IPS DF 19.7 (cell line): ENCODE data around the gene FIBCD1.
"Not testable (repeated sequence)": the region's sequence is repeated elsewhere in the genome, so short reads cannot be mapped to it uniquely, and the experiment has no call there.

ENCODE experiments used
- DNase-seq: peaks from one replicate; pipeline ENCODE4 v3.0.0-alpha.2; 2013; ENCODE audit warnings: low read depth, low spot score

FIBCD1 gene

DNA sequence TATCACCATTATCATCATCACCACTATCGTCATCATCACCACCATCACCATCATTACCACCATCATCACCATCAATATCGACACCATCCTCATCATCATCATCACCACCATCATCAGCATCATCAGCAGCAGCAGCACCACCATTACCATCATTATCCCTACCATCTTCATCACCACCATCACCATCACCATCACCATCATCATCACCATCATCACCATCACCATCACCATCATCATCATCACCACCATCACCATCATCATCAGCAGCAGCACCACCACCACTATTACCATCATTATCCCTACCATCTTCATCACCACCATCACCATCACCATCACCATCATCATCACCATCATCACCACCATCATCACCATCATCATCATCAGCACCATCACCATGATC, 15.9 kb upstream of the FIBCD1 start:
- DNase-seq, result not testable (repeated sequence)

DNA sequence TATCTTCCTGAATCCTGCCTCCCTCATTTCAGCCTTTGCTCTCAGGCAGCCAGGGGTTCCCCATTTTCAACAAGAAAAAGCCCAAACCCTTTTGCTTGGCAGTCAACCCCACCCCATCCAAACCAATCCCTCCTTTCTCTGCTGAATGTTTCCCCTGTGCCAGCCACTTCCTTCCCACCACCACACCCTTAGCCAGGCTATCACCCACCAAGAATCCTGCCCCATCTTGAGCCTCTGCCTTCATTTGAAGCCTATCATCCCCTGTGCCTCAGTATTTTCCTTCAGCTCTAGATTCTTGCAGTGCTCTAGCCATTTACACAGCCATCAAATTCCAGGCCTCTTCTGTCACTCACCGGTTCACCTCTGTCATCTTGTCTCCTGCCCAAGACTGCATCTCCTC, 15.3 kb upstream of the FIBCD1 start:
- no peak for DNase-seq

DNA sequence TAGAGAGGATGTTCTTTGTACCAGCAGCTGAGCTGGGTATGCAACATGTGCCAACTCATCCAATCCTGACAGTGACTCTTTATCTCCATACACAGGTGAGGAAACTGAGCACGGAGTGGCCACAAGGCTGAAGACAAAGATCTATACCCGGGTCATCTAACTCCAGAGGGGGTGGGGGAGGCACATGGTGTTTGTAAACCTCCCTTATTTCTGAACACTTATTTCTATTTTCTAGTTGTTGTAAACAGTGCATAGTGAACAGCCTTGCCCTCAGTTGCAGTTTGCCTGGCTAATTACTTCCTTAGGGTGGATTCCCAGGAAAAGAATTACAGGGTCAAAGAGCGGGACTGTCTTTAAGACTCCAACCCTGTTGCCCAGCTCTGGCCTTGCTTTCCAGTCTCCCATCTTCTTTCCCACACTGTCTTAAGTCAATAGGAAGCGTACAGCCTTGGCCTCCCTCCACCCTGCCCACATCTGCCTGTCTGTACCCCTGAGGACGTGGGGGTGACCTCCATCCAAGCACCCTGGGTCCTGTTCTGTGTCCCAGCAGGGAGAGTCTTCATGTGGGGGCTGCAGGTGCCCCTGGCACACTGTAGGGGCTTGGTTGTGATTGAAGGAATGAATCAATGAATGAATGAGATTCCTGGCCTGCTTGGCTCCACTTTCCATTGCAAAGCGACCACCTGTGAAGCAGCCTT, 13.2 kb upstream of the FIBCD1 start:
- DNase-seq, result no peak

DNA sequence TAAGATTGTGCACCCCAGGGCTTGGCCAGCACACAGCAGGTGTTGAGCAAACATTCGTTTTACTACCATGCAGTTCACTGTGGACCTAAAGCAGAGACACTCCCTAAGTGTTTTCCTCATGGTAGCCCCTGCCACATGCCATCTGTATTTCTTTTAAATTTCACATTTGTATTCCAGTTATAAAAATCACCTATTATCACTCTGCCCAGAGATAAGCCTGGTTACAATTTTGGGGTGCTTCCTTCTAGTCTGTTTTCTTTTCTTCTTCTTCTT, 10.9 kb upstream of the FIBCD1 start:
- no peak for DNase-seq

DNA sequence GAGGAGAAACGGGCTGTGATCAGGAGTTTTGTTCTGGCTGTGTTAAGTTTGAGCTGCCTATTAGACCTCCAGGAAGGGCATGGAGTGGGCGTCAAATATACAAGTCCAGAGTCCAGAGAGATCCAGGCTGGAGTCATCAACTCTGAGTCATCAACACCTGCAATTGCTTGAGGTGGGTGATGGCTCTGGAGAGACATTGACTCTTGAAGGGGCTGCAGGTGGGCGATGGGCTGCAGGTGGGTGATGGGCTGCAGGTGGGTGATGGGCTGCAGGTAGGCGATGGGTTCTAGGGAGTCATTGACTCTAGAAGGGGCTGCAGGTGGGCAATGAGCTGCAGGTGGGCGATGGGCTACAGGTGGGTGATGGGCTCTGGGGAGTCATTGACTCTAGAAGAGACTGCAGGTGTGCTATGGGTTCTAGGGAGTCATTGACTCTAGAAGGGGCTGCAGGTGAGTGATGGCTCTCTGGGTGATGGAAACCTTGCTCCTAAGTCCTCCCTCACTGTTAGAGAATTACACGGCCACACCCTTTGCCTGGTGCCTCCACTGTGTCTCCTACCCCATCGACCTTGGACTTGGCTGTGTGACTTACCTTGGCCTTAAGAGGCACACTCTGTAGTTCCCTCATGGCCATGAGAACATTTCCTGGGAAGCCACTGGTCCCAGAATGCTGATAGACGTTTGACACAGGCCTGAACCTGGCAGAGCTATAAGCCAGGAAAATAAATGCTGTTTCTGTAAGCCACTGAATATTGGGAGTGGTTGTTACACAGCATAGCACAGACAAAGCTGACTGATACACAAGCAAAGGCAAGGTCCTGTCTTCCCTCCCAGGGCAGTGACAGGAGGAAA, 10.4 kb upstream of the FIBCD1 start:
- no peak for DNase-seq

DNA sequence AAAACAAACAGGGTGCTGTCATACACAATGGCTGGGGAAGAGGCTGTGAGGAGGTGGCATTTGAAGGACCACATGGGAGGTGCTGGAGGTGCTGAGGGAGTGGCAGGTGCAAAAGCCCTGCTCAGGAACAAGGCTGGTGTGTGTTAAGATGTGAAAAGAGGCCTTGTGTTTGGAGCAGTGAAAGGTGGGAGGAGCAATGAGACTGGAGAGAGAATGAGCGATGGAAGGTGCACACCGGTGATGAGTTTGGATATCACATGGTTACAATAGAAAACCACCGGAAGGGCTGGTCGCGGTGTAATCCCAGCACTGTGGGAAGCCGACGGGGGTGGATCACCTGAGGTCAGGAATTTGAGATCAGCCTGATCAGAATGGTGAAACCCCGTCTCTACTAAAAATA, 9.2 kb upstream of the FIBCD1 start:
- DNase-seq, result no peak

DNA sequence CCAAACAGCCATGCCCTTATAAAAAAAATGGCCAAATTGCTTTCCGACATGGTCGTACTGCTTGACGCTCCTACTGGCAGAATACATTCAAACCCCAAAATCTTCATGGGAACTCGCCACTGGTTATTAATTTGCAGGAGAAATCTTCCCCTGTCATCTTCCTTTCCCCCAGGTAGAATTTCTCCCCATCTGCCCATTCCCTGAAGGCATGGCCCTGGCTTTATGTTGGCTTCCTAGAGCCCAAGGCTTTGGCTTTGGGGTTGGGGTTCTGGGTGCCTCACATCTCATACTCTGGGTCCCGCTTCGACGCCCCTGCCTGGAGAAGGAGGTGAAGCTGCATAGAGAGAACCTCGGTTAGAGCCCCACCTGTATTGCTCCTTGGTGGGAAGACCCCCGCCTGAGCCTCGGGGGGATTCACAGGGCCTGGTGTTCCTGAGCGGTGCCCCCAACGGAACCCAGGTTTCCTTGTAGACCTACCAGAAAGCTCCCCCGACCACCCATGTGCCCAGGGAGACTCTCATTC, 8.6 kb upstream of the FIBCD1 start:
- no peak for DNase-seq

DNA sequence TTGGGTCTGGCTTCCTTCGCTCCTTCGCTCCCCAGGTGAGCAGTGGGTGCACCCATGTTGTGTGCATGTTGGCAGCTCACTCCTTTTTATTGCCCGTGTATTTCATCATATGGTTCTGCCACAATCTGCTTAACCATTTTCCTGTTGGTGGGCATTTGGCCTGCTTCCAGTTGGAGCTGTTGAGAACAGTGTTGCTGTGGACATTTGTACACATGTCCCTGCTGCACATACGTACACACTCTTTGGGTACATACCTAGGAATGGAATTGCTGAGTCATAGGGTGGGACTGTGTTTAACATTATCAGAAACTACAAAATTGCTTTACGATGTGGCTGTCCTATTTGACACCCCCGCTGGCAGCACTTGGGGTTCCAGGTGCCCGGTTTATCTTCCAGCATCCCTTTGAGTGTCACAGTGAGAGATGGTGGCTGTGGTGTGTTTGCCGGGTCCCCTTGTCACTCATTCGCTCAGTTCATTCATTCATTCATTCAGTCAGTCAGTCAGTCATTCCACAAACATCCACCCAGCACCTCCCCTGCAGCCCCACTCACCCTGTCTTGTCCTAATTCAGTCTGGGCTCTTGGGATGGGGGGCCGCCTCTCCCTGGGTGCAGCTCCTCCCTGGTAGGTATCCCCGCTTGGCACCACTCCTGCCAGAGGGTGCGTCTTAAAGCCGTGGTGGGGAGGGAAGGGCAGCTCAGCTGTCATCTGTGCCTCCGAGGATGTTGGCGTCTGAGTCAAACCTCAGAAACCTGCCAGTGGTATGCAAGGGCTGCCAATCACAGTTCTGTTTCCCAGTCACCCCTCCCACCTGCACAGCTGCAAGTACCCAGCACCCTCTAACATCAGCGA, 7.9 kb upstream of the FIBCD1 start:
- no peak for DNase-seq

DNA sequence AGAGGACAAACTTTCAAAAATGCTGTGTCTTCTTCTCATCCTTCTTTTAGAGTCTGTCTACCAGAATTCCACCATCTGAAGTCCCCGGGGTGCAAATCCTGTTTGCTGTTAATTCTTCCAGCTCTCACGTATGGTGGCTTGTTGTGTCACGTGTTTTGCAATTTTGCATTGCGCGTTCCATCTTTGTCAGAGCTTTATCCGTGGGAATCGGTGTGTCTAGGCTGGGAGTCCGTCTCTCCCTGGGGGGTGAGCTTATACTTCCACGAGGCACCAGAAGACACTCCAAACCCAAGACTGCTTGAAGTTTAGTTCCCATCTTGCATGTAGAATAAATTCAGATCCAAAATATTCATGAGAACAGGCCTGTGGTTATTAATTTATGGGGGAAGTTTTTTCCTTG, 6.1 kb upstream of the FIBCD1 start:
- DNase-seq, result no peak

DNA sequence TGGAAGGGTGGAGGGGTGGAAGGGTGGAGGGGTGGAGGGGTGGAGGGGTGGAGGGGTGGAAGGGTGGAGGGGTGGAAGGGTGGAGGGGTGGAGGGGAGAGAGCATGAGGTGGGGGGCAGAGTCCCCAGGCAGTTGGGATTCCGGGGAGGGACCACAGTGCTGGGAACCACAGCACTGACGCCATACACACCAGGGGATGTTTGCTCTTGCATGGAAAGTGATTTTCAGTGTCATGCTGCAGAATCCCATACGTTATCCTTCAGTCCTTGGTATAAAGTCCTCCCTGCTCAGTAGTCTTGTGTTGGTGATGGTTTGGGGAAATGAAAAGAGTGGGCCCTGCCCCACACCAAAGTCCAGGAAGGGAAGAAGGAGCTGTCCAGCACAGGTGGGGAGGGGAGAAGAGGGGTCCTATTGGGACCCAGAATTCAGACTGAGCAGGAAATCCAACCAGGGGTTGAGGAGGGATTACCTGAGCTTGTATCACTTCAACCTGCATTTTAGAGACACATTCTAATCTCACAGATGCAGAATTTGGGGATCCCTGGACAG, 5.5 kb upstream of the FIBCD1 start:
- DNase-seq, result no peak

DNA sequence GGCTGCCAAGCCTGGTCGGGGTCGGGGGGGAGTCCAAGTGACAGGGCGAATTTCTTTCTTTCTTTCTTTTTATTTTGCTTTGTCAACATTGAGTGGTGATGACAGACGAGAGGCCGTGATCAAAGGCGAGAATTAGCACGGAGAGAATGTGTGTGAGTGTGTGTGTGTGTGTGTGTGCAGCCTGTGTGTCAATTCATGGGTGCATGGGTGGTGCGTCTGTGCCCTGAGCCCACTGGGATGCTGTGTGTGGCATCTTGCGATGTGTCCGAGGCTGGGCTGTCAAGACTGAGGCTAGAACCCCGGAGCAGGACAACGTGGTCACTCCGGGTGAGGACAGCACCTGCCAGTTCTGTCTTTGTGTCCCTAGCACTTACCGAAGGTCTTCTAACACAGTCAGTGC, 4.7 kb upstream of the FIBCD1 start:
- DNase-seq, result no peak

DNA sequence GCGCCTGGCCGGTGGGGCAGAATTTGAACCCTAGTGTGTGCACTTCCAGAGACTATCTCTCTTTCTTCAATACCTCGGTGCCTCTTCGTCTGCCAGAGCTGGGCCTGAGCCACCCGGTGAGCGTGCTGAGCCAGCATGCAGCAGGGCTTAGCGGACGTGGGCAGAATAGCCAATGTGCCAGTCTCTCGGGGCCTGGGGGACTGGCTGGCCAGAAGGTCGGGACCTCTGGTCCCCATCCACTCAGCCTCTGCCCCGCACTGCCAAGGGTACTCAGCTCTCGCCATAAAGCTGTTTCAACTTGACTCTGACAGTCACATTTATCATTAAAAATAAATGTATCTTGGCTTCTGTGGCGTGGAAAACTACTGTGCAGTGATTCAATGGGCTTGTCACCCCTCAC, 4.2 kb upstream of the FIBCD1 start:
- no peak for DNase-seq

DNA sequence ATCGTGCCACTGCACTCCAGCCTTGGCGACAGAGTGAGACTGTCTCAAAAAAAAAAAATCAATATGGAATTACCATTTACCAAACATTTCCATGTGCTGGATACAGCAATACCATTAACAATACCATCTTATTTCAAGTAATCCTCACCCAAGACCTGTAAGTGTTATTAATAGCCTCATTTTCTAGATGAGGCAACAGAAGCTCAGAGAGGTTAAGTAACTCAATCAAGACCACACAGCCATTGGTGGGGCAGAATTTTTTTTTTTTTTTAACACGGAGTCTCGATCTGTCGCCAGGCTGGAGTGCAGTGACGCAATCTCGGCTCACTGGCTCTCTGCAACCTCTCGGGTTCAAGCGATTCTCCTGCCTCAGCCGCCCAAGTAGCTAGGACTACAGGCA, 3.6 kb upstream of the FIBCD1 start:
- DNase-seq, result no peak

DNA sequence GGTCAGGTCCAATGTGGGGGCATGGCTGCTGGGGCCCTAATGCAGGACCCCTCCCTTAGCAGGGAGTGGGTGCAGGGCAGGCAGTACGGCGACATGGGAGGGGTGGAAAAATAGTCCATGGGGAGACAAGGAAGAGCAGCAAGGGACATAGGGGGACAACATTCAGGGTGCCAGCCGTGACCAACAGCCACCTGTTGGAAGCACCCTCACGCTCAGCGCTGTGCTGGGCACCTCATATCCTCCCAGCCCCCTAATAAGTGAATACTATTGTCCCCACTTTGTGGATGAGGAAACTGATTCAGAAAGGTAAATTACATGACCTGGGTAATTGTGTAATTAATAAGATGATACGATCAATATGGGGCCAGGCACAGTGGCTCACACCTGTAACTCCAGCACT, 3.0 kb upstream of the FIBCD1 start:
- DNase-seq, result no peak

DNA sequence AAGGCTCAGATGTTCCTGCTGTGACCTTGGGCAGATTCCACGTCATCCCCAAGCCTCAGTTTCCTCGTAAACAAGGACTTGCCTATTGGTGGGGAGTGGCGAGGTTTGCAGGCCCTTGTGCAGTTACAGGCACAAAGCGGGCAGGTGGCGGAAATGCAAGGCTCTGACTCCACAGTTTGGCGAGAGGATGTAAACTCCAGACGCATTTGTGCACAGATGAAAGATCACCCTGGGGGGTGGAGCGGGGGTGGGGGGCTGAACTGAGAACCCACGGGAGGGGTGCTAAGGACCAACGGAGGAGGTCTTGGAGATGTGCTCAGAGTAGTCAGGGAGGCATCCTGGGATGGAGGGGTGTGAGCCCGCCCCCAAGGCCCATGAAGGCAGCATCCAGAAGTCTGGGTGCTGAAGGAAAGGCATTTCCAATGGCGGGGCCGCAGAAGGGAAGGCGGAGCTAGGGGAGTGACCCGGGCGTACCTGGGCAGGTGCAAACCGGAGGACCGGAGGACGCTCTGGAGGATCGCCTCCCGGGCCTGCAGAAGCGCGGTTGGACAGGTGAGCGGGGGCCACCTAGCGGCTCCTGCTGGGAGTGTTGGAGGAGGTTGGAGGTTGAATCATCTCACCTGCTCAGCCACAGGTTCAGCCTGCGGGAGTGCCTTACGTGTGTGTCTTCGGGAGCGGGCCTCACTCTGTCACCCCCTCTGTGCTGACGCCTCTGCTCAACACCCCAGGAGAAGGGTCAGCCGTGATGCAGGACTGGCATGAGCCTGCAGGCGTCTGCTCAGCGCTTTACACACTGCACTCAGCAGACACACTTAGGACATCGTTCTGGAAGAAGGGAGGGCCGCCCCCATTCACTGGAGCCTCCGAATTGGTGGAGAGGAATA, 1.9 kb upstream of the FIBCD1 start:
- DNase-seq, result peak; percentile 79

DNA sequence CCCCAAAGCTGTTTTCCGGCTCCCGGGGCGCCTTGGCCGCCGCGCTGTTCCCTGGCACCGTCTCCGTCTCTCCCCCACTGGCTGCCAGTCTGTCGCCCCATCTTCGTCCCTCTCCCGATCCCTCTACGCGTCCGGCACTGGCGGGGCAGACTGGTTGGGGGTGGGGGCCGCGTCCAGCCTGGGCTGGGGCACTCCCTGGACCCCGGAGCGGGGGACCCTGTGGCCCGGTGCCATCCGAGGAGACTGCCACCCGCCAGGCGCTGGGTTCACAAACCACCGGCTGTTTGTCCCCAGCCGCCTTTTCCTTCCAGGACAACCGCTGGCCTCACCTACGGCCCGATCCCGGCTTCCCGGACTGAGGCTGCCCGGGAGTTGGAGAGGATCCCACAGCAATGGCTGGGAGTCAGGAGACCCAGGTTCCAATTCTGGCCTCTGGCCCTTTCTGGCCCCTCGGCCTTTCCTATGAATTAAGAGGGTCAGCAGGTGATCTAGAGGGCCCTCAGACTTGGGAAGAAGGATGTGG, 1.0 kb upstream of the FIBCD1 start:
- DNase-seq, result no peak

DNA sequence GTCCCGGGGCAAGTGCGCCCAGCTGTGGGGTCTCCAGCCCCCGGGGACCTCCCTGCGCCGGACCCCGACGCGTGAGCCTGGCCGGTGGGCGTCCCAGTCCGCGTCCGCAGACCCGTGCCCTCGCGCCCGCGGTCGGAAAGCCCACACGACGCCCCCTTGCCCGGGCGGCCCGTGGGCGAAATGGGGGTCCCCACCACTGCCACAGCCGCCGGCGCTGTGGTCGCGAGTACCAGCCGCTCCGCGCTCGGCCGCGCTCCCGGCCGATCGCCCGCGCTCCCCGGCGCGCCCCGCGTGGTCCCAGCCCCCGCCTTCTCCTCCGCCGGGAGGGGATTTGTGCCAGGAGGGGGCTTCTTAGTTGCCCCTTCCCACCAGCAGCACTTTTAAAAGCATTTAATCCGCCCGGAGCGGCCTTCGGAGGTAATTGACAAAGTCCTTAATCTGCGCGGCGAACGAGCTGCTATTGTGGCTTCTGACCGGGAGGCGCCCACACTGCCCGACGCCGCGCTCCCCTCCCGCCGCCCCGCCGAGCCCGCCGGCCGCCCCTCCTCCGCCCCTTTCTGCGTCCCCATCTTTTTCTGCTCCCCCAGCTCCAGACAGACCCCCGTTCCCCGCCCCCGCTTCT, 469 bp upstream of the FIBCD1 start:
- DNase-seq, result no peak

DNA sequence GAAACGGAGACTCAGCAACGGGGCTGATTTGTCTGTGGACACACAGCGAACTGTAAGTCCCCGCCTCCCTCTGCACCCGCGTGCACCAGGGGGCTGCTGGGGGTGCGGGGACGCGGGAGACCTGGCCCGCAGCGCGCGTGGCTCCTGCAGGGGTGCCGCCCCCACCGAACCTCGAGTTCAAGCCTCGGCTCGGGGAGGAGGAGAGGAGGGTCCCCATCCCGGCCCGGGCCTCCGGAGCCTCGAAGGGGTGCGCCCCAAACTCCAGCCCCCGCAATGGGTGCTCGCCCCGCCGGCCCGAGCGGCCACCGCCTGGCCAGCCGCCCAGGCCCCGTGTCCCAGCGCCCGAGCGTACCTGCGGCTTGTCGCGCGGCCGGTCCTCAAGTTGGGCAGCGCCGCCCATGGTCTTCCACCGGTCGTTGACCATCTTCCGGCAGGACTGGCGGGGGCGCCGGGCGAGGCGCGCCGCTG, 829 bp downstream of the FIBCD1 start:
- DNase-seq, result no peak

DNA sequence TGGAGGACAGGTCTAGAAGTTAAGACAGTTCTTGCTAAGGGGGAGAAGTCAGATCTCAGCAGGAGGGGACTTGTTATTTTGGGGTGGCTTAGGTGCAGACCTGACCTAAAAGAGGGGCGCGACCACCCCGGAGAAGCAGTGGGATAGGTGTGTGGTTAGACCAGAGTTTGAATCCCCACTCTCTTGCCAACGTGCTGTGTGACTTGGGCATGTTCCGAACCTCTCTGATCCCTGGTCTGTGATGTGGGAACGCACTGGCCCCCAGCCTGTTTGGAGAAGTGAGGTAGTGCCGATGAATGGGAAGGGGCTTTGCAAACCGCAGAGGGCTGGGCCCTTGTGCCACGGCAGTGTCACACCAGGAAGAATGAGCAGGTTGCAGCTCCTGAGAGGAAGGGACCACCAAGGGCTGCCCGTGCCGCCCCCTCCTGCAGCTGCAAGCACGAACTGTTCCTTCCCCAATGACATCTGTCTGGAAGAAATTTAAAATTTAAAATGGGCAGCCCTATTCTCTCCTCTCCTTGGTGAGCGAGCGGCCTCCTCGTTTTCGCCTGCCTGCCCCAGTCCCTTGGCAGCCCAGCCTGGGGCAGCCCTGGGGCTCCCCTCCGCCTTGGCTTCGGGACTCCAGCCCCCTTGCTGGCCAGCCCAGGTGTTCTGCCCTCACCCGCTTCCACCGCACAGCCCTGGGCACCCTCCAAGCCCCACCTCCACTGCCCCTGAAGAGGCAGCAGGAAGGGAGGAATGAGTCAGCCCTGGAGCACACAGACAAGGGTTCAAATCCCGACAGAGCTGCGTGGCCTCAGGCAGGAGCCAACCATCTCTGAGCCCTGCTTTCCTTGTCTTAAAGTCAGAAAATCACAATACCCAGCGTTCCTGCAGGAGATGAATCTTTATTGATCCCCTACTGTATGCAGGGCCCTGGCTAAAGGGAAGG, 1.6 kb downstream of the FIBCD1 start:
- DNase-seq, result no peak
